ENCODE data around the gene AGTRAP.

GRCh38 chr1:11728126-11728806, 7.7 kb upstream of the AGTRAP start:
- TF ChIP-seq POLR2A (IDR thresholded peaks at IDR 0.05; ENCODE audit: low read depth, low read length) (no peak), POLR2AphosphoS5 (IDR thresholded peaks at IDR 0.05; ENCODE audit: low read depth, low read length) (no peak)
